OCI-LY1 (cell line): Measurements from ENCODE around the gene ELMO1.

ENCODE experiments used
- CTCF ChIP-seq: fragments of 200-600 bp; sonication (generic), shearing (Covaris generic); IDR thresholded peaks from 2 replicates; pipeline ENCODE4 v1.5.1; 2017; ENCODE audit warnings: mild to moderate bottlenecking, antibody characterized with exemption, low read length, moderate library complexity, mixed read lengths
- EZH2 ChIP-seq: fragments of 200-600 bp; sonication (generic), shearing (Covaris generic); IDR thresholded peaks from 2 replicates; pipeline ENCODE4 v1.8.0; 2017; ENCODE audit warnings: borderline replicate concordance, mixed run types, mild to moderate bottlenecking, antibody characterized with exemption, low read length, moderate library complexity, mixed read lengths

- TF ChIP-seq CTCF (no peak), EZH2 (no peak)
Measured at GRCh38 chr7:37107047-37107750, 341.5 kb downstream of the ELMO1 start.
